ENCODE data around the gene CLEC4D.
"Not testable (repeated sequence)": the region's sequence is repeated elsewhere in the genome, so short reads cannot be mapped to it uniquely, and the experiment has no call there.

- TF ChIP-seq, protein P1, sequence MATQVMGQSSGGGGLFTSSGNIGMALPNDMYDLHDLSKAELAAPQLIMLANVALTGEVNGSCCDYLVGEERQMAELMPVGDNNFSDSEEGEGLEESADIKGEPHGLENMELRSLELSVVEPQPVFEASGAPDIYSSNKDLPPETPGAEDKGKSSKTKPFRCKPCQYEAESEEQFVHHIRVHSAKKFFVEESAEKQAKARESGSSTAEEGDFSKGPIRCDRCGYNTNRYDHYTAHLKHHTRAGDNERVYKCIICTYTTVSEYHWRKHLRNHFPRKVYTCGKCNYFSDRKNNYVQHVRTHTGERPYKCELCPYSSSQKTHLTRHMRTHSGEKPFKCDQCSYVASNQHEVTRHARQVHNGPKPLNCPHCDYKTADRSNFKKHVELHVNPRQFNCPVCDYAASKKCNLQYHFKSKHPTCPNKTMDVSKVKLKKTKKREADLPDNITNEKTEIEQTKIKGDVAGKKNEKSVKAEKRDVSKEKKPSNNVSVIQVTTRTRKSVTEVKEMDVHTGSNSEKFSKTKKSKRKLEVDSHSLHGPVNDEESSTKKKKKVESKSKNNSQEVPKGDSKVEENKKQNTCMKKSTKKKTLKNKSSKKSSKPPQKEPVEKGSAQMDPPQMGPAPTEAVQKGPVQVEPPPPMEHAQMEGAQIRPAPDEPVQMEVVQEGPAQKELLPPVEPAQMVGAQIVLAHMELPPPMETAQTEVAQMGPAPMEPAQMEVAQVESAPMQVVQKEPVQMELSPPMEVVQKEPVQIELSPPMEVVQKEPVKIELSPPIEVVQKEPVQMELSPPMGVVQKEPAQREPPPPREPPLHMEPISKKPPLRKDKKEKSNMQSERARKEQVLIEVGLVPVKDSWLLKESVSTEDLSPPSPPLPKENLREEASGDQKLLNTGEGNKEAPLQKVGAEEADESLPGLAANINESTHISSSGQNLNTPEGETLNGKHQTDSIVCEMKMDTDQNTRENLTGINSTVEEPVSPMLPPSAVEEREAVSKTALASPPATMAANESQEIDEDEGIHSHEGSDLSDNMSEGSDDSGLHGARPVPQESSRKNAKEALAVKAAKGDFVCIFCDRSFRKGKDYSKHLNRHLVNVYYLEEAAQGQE (IDR thresholded peaks at IDR 0.05) = not testable (repeated sequence)
- TF ChIP-seq, protein P2, sequence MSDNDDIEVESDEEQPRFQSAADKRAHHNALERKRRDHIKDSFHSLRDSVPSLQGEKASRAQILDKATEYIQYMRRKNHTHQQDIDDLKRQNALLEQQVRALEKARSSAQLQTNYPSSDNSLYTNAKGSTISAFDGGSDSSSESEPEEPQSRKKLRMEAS (IDR thresholded peaks at IDR 0.05) = not testable (repeated sequence)
Measured at GRCh38 chr12:8495671-8496070, 17.6 kb upstream of the CLEC4D start.
